Neuron (in vitro differentiated cells): Measurements from ENCODE around the gene EMP1.
A peak's percentile ranks its signal among the peaks of the same experiment; 100 is the strongest.

Source experiments
- H2AFZ ChIP-seq: one replicate; pipeline ENCODE4 v1.6.1; 2013; ENCODE audit warnings: low read depth, mild to moderate bottlenecking, inconsistent platforms, low read length, moderate library complexity
- H3K27me3 ChIP-seq: one replicate; pipeline ENCODE4 v1.6.1; 2013; ENCODE audit warnings: low read length; ENCODE audit not compliant: insufficient read depth
- H3K36me3 ChIP-seq: one replicate; pipeline ENCODE4 v1.6.1; 2013; ENCODE audit warnings: low read length; ENCODE audit not compliant: insufficient read depth
- H3K4me1 ChIP-seq: one replicate; pipeline ENCODE4 v1.6.1; 2013; ENCODE audit warnings: low read length; ENCODE audit not compliant: insufficient read depth
- H3K4me3 ChIP-seq: 2 replicates; pipeline ENCODE4 v1.5.1; 2013; ENCODE audit warnings: mild to moderate bottlenecking, low read length, moderate library complexity
- H3K9me3 ChIP-seq: one replicate; pipeline ENCODE4 v1.6.1; 2013; ENCODE audit warnings: low read length

Gene EMP1

GRCh38 chr12:13208533-13209435 is 12.3 kb downstream of the EMP1 start:
- Histone ChIP-seq H3K9me3 (no peaks in the 10 kb centered on the region), H2AFZ (no peak overlapping the region), H3K4me1 (peaks cover 45% of the 10 kb centered on the region), H3K27me3 (no peaks in the 10 kb centered on the region), H3K36me3 (no peaks in the 10 kb centered on the region), H3K4me3 (no peak overlapping the region)

- Histone ChIP-seq H3K9me3 (no peaks in the 10 kb centered on the region), H3K4me1 (peaks cover 37% of the 10 kb centered on the region), H2AFZ (no peak overlapping the region), H3K27me3 (no peaks in the 10 kb centered on the region), H3K4me3 (no peak overlapping the region), H3K36me3 (no peaks in the 10 kb centered on the region)
These were observed 13.1 kb downstream of the EMP1 start for GRCh38 chr12:13209436-13210235.

GRCh38 chr12:13210236-13211190 is 14.0 kb downstream of the EMP1 start:
- Histone ChIP-seq H3K9me3 (no peaks in the 10 kb centered on the region), H3K4me3 (no peak overlapping the region), H3K4me1 (peaks cover 44% of the 10 kb centered on the region), H2AFZ (peak overlapping the region; percentile 11), H3K27me3 (no peaks in the 10 kb centered on the region), H3K36me3 (no peaks in the 10 kb centered on the region)

GRCh38 chr12:13211191-13211858 is 14.8 kb downstream of the EMP1 start:
- Histone ChIP-seq H3K4me3 (no peak overlapping the region), H3K36me3 (no peaks in the 10 kb centered on the region), H3K4me1 (peaks cover 39% of the 10 kb centered on the region), H3K9me3 (no peaks in the 10 kb centered on the region), H2AFZ (peak overlapping the region; percentile 11), H3K27me3 (no peaks in the 10 kb centered on the region)

GRCh38 chr12:13211859-13212664 is 15.5 kb downstream of the EMP1 start:
- Histone ChIP-seq H3K27me3 (no peaks in the 10 kb centered on the region), H3K36me3 (no peaks in the 10 kb centered on the region), H3K9me3 (no peaks in the 10 kb centered on the region), H2AFZ (peak overlapping the region; percentile 11), H3K4me3 (no peak overlapping the region), H3K4me1 (peaks cover 33% of the 10 kb centered on the region)

- Histone ChIP-seq H3K4me3 (no peak overlapping the region), H3K9me3 (no peaks in the 10 kb centered on the region), H3K4me1 (peaks cover 26% of the 10 kb centered on the region), H2AFZ (no peak overlapping the region), H3K36me3 (no peaks in the 10 kb centered on the region), H3K27me3 (no peaks in the 10 kb centered on the region)
These were observed 18.5 kb downstream of the EMP1 start for GRCh38 chr12:13215056-13215455.

- Histone ChIP-seq H3K27me3 (no peaks in the 10 kb centered on the region), H2AFZ (no peak overlapping the region), H3K36me3 (no peaks in the 10 kb centered on the region), H3K4me1 (peaks cover 11% of the 10 kb centered on the region), H3K9me3 (no peaks in the 10 kb centered on the region), H3K4me3 (no peak overlapping the region)
These were observed 22.1 kb downstream of the EMP1 start for GRCh38 chr12:13218641-13219040.

- peaks cover 11% of the 10 kb centered on the region for H3K4me1 ChIP-seq
- no peak overlapping the region for H2AFZ ChIP-seq
- no peaks in the 10 kb centered on the region for H3K9me3 ChIP-seq
- H3K36me3 ChIP-seq, result no peaks in the 10 kb centered on the region
- H3K4me3 ChIP-seq, result no peak overlapping the region
- H3K27me3 ChIP-seq, result no peaks in the 10 kb centered on the region
These were observed 22.8 kb downstream of the EMP1 start for GRCh38 chr12:13219320-13219719.

- no peak overlapping the region for H2AFZ ChIP-seq
- no peaks in the 10 kb centered on the region for H3K4me1 ChIP-seq
- no peaks in the 10 kb centered on the region for H3K36me3 ChIP-seq
- H3K4me3 ChIP-seq, result no peak overlapping the region
- H3K27me3 ChIP-seq, result no peaks in the 10 kb centered on the region
- no peaks in the 10 kb centered on the region for H3K9me3 ChIP-seq
These were observed 24.3 kb downstream of the EMP1 start for GRCh38 chr12:13220838-13221237.

- Histone ChIP-seq H2AFZ (no peak overlapping the region), H3K36me3 (no peaks in the 10 kb centered on the region), H3K4me1 (no peaks in the 10 kb centered on the region), H3K27me3 (no peaks in the 10 kb centered on the region), H3K9me3 (no peaks in the 10 kb centered on the region), H3K4me3 (no peak overlapping the region)
These were observed 25.6 kb downstream of the EMP1 start for GRCh38 chr12:13222076-13222475.

- H3K27me3 ChIP-seq, result no peaks in the 10 kb centered on the region
- H2AFZ ChIP-seq, result no peak overlapping the region
- H3K36me3 ChIP-seq, result no peaks in the 10 kb centered on the region
- no peaks in the 10 kb centered on the region for H3K9me3 ChIP-seq
- H3K4me3 ChIP-seq, result no peak overlapping the region
- H3K4me1 ChIP-seq, result no peaks in the 10 kb centered on the region
These were observed 26.8 kb downstream of the EMP1 start for GRCh38 chr12:13223179-13223804.
